DOHH2 (cell line): ENCODE results near the gene WDR74.

Source experiments
- EZH2phosphoT487 ChIP-seq: fragments of 200-600 bp; sonication (generic); IDR thresholded peaks from 2 replicates; pipeline ENCODE4 v1.6.1; 2017; ENCODE audit warnings: borderline replicate concordance, mild to moderate bottlenecking, antibody characterized with exemption, low read length, moderate library complexity, mixed read lengths
- TF ChIP-seq, protein P1 (sequence below): fragments of 200-600 bp; sonication (generic); IDR thresholded peaks from one replicate; pipeline ENCODE4 v1.5.1; 2014; ENCODE audit warnings: antibody characterized with exemption, mild to moderate bottlenecking, low read depth, low read length; ENCODE audit not compliant: poor library complexity, severe bottlenecking

DNA sequence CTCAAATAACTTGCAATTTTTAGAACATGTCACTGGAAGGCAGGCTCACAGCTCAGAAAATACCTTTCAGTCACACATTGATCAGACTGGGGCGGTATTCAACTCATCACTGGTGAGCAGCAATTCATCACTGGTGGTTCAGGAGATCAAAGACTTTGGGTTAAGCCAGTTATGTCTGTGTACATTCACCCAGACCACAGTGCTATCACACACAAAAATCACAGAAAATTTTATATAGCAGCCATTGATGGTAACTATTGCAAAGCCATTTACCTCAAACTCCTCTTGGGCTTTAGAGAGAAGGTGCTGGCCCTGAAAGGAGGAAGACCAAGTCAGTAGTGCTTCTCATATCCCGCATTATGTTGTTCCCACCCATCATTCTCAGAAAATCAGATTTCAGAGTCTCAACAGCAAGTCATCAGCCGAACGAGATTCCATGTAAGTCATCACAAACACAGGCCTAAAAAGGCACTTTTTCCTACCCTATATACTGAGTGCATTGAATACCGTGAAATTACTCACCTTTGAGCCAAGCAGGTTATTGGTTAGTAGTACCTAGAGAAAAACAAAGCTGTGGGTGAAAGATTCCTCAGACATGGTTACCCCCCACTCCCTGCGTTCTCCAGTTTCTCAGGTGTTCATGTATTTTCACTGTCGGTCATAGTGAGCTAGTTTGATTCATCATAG is 14.0 kb upstream of the WDR74 start:
- TF ChIP-seq, protein P1, sequence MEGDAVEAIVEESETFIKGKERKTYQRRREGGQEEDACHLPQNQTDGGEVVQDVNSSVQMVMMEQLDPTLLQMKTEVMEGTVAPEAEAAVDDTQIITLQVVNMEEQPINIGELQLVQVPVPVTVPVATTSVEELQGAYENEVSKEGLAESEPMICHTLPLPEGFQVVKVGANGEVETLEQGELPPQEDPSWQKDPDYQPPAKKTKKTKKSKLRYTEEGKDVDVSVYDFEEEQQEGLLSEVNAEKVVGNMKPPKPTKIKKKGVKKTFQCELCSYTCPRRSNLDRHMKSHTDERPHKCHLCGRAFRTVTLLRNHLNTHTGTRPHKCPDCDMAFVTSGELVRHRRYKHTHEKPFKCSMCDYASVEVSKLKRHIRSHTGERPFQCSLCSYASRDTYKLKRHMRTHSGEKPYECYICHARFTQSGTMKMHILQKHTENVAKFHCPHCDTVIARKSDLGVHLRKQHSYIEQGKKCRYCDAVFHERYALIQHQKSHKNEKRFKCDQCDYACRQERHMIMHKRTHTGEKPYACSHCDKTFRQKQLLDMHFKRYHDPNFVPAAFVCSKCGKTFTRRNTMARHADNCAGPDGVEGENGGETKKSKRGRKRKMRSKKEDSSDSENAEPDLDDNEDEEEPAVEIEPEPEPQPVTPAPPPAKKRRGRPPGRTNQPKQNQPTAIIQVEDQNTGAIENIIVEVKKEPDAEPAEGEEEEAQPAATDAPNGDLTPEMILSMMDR: no peak
- TF ChIP-seq EZH2phosphoT487: no peak
